Measurements from ENCODE around the gene KDM2A. TPM values are rescaled to one million over a fixed set of nuclear protein-coding genes. Genes with fewer than 3 reads are reported as not detected.

The KDM2A gene
- total and polyA plus RNA-seq, 2 donors (not counting 3 experiments of a cell fraction or from before 2014, with no cell fraction given): 72.2 to 79.5 TPM

DNA sequence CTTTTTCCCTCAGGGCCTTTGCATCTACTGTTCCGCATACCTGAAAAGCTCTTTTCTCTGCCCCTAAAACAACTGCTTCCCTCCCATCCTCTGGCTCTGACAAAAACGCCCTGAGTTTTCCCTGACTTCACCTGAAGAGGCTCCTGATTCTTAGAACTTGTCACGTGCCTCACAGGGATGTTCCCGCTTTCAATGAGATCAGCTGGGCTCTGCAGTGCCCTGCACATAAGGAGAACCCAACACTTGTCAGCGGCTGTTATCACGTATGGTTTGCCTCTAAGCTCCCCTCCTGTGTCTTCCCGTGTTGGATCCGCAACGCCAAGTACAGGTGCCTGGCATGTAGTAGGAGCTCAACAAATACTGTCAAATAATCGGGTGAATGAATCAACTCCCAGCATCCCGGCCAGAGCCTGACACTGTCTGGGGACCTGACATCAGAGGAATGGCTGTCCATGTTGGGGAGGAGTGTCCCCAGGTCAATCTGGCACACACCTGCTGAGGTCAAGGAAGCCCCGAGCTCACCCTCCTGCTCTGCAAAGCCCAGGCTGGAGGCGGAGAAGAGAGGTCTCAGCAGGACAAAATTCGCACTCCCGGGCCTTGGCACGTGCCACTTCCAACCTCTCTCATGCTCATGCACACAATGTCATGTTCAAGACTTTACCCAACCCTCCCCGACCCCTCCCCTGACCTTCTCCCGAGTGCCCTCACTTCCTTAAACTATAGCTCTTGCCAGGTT lies 143.1 kb downstream of the KDM2A start:
- peaks cover 4% of the 10 kb centered on the region for H3K79me2 ChIP-seq (ENCODE audit: control insufficient read depth, insufficient read depth, low read length)
- CTCF ChIA-PET: interaction anchor here (0.9 to 4.9 kb wide), 30 partner anchors 8 to 207 kb away, joined by 3 to 151 read pairs (median 6); partner anchors contain the start of genes ANKRD13D, CLCF1 and SSH3
- H2AFZ ChIP-seq (ENCODE audit: low read depth, low read length): no peak overlapping the region
- no peak overlapping the region for H3K4me3 ChIP-seq (replicated peaks in 1 of 3; ENCODE audit: insufficient read depth in 1 of 3, low read depth in 1 of 3, low read length in 3 of 3)
- no peaks in the 10 kb centered on the region for H3K36me3 ChIP-seq (ENCODE audit: control insufficient read depth in 2 of 2, extremely low read depth in 1 of 2, insufficient read depth in 2 of 2, low read length in 2 of 2)
- no peak for FAIRE-seq
- no peak for TF ChIP-seq MYC (IDR thresholded peaks at IDR 0.05; ENCODE audit: low read depth, low read length)
- no peak for TF ChIP-seq POLR2AphosphoS5 (IDR thresholded peaks at IDR 0.05; ENCODE audit: insufficient read depth, low read depth, low read length)
- TF ChIP-seq, protein P1, sequence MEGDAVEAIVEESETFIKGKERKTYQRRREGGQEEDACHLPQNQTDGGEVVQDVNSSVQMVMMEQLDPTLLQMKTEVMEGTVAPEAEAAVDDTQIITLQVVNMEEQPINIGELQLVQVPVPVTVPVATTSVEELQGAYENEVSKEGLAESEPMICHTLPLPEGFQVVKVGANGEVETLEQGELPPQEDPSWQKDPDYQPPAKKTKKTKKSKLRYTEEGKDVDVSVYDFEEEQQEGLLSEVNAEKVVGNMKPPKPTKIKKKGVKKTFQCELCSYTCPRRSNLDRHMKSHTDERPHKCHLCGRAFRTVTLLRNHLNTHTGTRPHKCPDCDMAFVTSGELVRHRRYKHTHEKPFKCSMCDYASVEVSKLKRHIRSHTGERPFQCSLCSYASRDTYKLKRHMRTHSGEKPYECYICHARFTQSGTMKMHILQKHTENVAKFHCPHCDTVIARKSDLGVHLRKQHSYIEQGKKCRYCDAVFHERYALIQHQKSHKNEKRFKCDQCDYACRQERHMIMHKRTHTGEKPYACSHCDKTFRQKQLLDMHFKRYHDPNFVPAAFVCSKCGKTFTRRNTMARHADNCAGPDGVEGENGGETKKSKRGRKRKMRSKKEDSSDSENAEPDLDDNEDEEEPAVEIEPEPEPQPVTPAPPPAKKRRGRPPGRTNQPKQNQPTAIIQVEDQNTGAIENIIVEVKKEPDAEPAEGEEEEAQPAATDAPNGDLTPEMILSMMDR (IDR thresholded peaks at IDR 0.05; ENCODE audit: extremely low read depth in 1 of 2, insufficient read depth in 1 of 2, low read depth in 1 of 2, low read length in 2 of 2): no peak
- TF ChIP-seq JUN (IDR thresholded peaks at IDR 0.05; ENCODE audit: borderline replicate concordance, insufficient read depth, insufficient read length, low read depth): no peak
- TF ChIP-seq GATA2 (IDR thresholded peaks at IDR 0.05; ENCODE audit: insufficient read depth, insufficient read length, low read depth, low read length): no peak
- TF ChIP-seq FOS (IDR thresholded peaks at IDR 0.05; ENCODE audit: borderline replicate concordance, insufficient read depth, low read length): no peak
- TF ChIP-seq EZH2 (IDR thresholded peaks at IDR 0.05; ENCODE audit: borderline replicate concordance, low read depth, low read length, severe bottlenecking): no peak
- TF ChIP-seq, protein P2, sequence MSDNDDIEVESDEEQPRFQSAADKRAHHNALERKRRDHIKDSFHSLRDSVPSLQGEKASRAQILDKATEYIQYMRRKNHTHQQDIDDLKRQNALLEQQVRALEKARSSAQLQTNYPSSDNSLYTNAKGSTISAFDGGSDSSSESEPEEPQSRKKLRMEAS (IDR thresholded peaks at IDR 0.05; ENCODE audit: insufficient read depth, insufficient read length): no peak
- TF ChIP-seq POLR2A (IDR thresholded peaks at IDR 0.05; ENCODE audit: low read depth, low read length): no peak
- H3K9me3 ChIP-seq (replicated peaks; ENCODE audit: control insufficient read depth, insufficient read depth, low read length): no peaks in the 10 kb centered on the region
- no peaks in the 10 kb centered on the region for H3K9me1 ChIP-seq (replicated peaks; ENCODE audit: control insufficient read depth, extremely low read depth, insufficient read depth, low read length)
- dilution Hi-C loops (cut with MboI; ENCODE audit: extremely low pct_ligation_motif_present, low sequenced_read_pairs): no loop called here
- H3K9ac ChIP-seq (replicated peaks; ENCODE audit: extremely low read depth, insufficient read depth, low read length): no peak overlapping the region
- POLR2A ChIA-PET: interaction anchor here (1.1 to 1.3 kb wide), 2 partner anchors 9 to 23 kb away, joined by 3 to 6 read pairs; no protein-coding TSS in a partner anchor
- no peaks in the 10 kb centered on the region for H4K20me1 ChIP-seq (replicated peaks; ENCODE audit: control insufficient read depth, extremely low read depth, insufficient read depth, low read length)
- H3K27me3 ChIP-seq (ENCODE audit: control insufficient read depth in 2 of 2, insufficient read depth in 2 of 2, low read length in 2 of 2): no peaks in the 10 kb centered on the region
- no TSS peak for BruUV-seq (replicated peaks)
- H3K4me1 ChIP-seq (ENCODE audit: control insufficient read depth, extremely low read depth, insufficient read depth, low read length): peaks cover 6% of the 10 kb centered on the region
- no peak overlapping the region for H3K4me2 ChIP-seq (ENCODE audit: insufficient read depth, low read length)
- no peak for DNase-seq (ENCODE audit: low read depth, low spot score)
- no peak overlapping the region for H3K27ac ChIP-seq (ENCODE audit: insufficient read depth, low read depth, low read length)
- intact Hi-C loops (cut with micrococcal nuclease): loop anchor here (1.0 to 10.0 kb wide), 6 partner anchors 22 to 243 kb away; partner anchors contain the start of genes CDK2AP2 and PITPNM1
